ENCODE results near the gene DENND4A.
A peak's percentile ranks its signal among the peaks of the same experiment; 100 is the strongest.

DENND4A gene

GRCh38 chr15:65659502-65660052 is 132.5 kb downstream of the DENND4A start:
- no peak for DNase-seq

- DNase-seq: no peak
These were observed 136.6 kb downstream of the DENND4A start for GRCh38 chr15:65655457-65655856.

GRCh38 chr15:65655026-65655425 is 137.1 kb downstream of the DENND4A start:
- no peak for DNase-seq

- no peak for DNase-seq
These were observed 138.1 kb downstream of the DENND4A start for GRCh38 chr15:65653801-65654521.

GRCh38 chr15:65653341-65653740 is 138.8 kb downstream of the DENND4A start:
- no peak for DNase-seq

- DNase-seq: no peak
These were observed 140.0 kb downstream of the DENND4A start for GRCh38 chr15:65651831-65652749.

- DNase-seq: no peak
These were observed 141.1 kb downstream of the DENND4A start for GRCh38 chr15:65651042-65651322.

- no peak for DNase-seq
These were observed 141.6 kb downstream of the DENND4A start for GRCh38 chr15:65650312-65651041.

GRCh38 chr15:65646486-65646885 is 145.6 kb downstream of the DENND4A start:
- DNase-seq: no peak

- no peak for DNase-seq
These were observed 146.7 kb downstream of the DENND4A start for GRCh38 chr15:65645392-65645791.

GRCh38 chr15:65644282-65644681 is 147.8 kb downstream of the DENND4A start:
- DNase-seq: no peak

- DNase-seq: no peak
These were observed 149.5 kb downstream of the DENND4A start for GRCh38 chr15:65642594-65642993.

GRCh38 chr15:65641768-65642475 is 150.2 kb downstream of the DENND4A start:
- DNase-seq: no peak

GRCh38 chr15:65639509-65639908 is 152.6 kb downstream of the DENND4A start:
- no peak for DNase-seq

GRCh38 chr15:65638681-65639089 is 153.4 kb downstream of the DENND4A start:
- peak; percentile 14 for DNase-seq

- no peak for DNase-seq
These were observed 154.0 kb downstream of the DENND4A start for GRCh38 chr15:65638109-65638508.

- DNase-seq: no peak
These were observed 157.7 kb downstream of the DENND4A start for GRCh38 chr15:65634356-65634755.

GRCh38 chr15:65633752-65634151 is 158.3 kb downstream of the DENND4A start:
- no peak for DNase-seq

GRCh38 chr15:65632780-65633375 is 159.2 kb downstream of the DENND4A start:
- DNase-seq: no peak

GRCh38 chr15:65631503-65631902 is 160.6 kb downstream of the DENND4A start:
- no peak for DNase-seq

- no peak for DNase-seq
These were observed 161.3 kb downstream of the DENND4A start for GRCh38 chr15:65630760-65631159.

- DNase-seq: no peak
These were observed 162.5 kb downstream of the DENND4A start for GRCh38 chr15:65629548-65629947.

All from NCI-H1048 (cell line).